ENCODE data around the gene NADSYN1. TPM values are rescaled to one million over a fixed set of nuclear protein-coding genes. Genes with fewer than 3 reads are reported as not detected.

Gene NADSYN1
- total RNA-seq, 1 experiment from 2014 or later: 45.1 TPM

- TF ChIP-seq, protein P1, sequence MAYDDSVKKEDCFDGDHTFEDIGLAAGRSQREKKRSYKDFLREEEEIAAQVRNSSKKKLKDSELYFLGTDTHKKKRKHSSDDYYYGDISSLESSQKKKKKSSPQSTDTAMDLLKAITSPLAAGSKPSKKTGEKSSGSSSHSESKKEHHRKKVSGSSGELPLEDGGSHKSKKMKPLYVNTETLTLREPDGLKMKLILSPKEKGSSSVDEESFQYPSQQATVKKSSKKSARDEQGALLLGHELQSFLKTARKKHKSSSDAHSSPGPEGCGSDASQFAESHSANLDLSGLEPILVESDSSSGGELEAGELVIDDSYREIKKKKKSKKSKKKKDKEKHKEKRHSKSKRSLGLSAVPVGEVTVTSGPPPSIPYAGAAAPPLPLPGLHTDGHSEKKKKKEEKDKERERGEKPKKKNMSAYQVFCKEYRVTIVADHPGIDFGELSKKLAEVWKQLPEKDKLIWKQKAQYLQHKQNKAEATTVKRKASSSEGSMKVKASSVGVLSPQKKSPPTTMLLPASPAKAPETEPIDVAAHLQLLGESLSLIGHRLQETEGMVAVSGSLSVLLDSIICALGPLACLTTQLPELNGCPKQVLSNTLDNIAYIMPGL (CRISPR knock-in tag; IDR thresholded peaks at IDR 0.05): no peak
- TF ChIP-seq NR3C1 (CRISPR knock-in tag; conservative IDR thresholded peaks at IDR 0.05; ENCODE audit: low read depth) (no peak), CBFB (CRISPR knock-in tag; IDR thresholded peaks at IDR 0.05; ENCODE audit: low read depth) (no peak), ERG (CRISPR knock-in tag; IDR thresholded peaks at IDR 0.05) (no peak), SMAD4 (CRISPR knock-in tag; IDR thresholded peaks at IDR 0.05) (no peak), SP1 (CRISPR knock-in tag; conservative IDR thresholded peaks at IDR 0.05) (no peak), ZNF317 (CRISPR knock-in tag; IDR thresholded peaks at IDR 0.05; ENCODE audit: borderline replicate concordance, low read depth) (no peak)
Observed at GRCh38 chr11:71466358-71466757, 13.4 kb downstream of the NADSYN1 start (continued).

DNA sequence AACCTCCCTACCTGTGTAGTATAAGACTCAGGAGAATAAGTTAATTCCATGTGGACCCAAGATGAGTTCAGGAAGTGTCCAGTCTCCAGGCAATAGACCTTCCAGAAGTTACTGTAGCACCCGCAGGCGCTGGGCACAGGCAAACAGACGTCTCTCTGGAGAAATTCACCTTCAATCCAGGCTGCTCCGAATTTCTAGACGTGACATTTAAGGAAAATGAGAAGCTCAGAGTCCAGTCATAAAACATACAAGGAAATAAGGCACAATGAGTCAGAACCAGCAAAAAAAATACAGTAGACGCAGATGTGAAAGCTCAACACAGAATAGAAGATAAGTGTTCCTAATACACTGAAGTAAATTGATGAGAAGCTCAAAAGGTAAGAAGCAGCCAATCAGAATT, 14.2 kb downstream of the NADSYN1 start:
- no peak overlapping the region for H3K27ac Mint-ChIP-seq
- H3K4me3 Mint-ChIP-seq: no peak overlapping the region
- peaks cover 28% of the 10 kb centered on the region for H3K9me3 Mint-ChIP-seq
- CTCF ChIA-PET: no interaction called here
- H3K36me3 Mint-ChIP-seq: peaks cover 51% of the 10 kb centered on the region
- ATAC-seq (no peak), DNase-seq (ENCODE audit: low spot score) (no peak)
- POLR2A ChIA-PET: no interaction called here
- peaks cover 5% of the 10 kb centered on the region for H3K4me1 Mint-ChIP-seq
- H3K27me3 Mint-ChIP-seq (ENCODE audit: low read depth): no peaks in the 10 kb centered on the region
- TF ChIP-seq, protein P2, sequence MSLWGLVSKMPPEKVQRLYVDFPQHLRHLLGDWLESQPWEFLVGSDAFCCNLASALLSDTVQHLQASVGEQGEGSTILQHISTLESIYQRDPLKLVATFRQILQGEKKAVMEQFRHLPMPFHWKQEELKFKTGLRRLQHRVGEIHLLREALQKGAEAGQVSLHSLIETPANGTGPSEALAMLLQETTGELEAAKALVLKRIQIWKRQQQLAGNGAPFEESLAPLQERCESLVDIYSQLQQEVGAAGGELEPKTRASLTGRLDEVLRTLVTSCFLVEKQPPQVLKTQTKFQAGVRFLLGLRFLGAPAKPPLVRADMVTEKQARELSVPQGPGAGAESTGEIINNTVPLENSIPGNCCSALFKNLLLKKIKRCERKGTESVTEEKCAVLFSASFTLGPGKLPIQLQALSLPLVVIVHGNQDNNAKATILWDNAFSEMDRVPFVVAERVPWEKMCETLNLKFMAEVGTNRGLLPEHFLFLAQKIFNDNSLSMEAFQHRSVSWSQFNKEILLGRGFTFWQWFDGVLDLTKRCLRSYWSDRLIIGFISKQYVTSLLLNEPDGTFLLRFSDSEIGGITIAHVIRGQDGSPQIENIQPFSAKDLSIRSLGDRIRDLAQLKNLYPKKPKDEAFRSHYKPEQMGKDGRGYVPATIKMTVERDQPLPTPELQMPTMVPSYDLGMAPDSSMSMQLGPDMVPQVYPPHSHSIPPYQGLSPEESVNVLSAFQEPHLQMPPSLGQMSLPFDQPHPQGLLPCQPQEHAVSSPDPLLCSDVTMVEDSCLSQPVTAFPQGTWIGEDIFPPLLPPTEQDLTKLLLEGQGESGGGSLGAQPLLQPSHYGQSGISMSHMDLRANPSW (CRISPR knock-in tag; conservative IDR thresholded peaks at IDR 0.05; ENCODE audit: low read depth): no peak
- no peak for TF ChIP-seq JUN (CRISPR knock-in tag; IDR thresholded peaks at IDR 0.05)
- TF ChIP-seq, protein P3, sequence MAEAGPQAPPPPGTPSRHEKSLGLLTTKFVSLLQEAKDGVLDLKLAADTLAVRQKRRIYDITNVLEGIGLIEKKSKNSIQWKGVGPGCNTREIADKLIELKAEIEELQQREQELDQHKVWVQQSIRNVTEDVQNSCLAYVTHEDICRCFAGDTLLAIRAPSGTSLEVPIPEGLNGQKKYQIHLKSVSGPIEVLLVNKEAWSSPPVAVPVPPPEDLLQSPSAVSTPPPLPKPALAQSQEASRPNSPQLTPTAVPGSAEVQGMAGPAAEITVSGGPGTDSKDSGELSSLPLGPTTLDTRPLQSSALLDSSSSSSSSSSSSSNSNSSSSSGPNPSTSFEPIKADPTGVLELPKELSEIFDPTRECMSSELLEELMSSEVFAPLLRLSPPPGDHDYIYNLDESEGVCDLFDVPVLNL (CRISPR knock-in tag; IDR thresholded peaks at IDR 0.05; ENCODE audit: borderline replicate concordance, low read depth): no peak
- no peak for TF ChIP-seq MLX (CRISPR knock-in tag; IDR thresholded peaks at IDR 0.05)
- TF ChIP-seq TP53 (CRISPR knock-in tag; IDR thresholded peaks at IDR 0.05): no peak
- no peak for TF ChIP-seq ZNF281 (CRISPR knock-in tag; IDR thresholded peaks at IDR 0.05)
- TF ChIP-seq OVOL2 (CRISPR knock-in tag; IDR thresholded peaks at IDR 0.05; ENCODE audit: borderline replicate concordance): no peak
- TF ChIP-seq CBFB (CRISPR knock-in tag; IDR thresholded peaks at IDR 0.05; ENCODE audit: low read depth): no peak
- TF ChIP-seq, protein P1 (CRISPR knock-in tag; IDR thresholded peaks at IDR 0.05): no peak
- TF ChIP-seq, protein P4, sequence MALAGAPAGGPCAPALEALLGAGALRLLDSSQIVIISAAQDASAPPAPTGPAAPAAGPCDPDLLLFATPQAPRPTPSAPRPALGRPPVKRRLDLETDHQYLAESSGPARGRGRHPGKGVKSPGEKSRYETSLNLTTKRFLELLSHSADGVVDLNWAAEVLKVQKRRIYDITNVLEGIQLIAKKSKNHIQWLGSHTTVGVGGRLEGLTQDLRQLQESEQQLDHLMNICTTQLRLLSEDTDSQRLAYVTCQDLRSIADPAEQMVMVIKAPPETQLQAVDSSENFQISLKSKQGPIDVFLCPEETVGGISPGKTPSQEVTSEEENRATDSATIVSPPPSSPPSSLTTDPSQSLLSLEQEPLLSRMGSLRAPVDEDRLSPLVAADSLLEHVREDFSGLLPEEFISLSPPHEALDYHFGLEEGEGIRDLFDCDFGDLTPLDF (CRISPR knock-in tag; IDR thresholded peaks at IDR 0.05): no peak
- TF ChIP-seq SMAD3 (CRISPR knock-in tag; IDR thresholded peaks at IDR 0.05; ENCODE audit: borderline replicate concordance): no peak
- no peak for TF ChIP-seq TEAD4 (CRISPR knock-in tag; IDR thresholded peaks at IDR 0.05)
- no peak for TF ChIP-seq GABPB1 (CRISPR knock-in tag; IDR thresholded peaks at IDR 0.05)
- no peak for TF ChIP-seq ELF4 (CRISPR knock-in tag; IDR thresholded peaks at IDR 0.05; ENCODE audit: low read depth)
- TF ChIP-seq ZBTB43 (CRISPR knock-in tag; IDR thresholded peaks at IDR 0.05): no peak
- TF ChIP-seq ZNF121 (CRISPR knock-in tag; IDR thresholded peaks at IDR 0.05): no peak
- no peak for TF ChIP-seq NFE2L1 (CRISPR knock-in tag; IDR thresholded peaks at IDR 0.05)
- TF ChIP-seq SMAD4 (CRISPR knock-in tag; IDR thresholded peaks at IDR 0.05): no peak

All from WTC11 (cell line).